IgD-negative memory B cell (primary cell): ENCODE data around the gene SCARB1. TPM values are rescaled to one million over a fixed set of nuclear protein-coding genes. Genes with fewer than 3 reads are reported as not detected.

Source experiments
- H3K27ac Mint-ChIP-seq, 3 donors: one replicate each; pipeline ENCODE4 v1.8.0; 2020 to 2022; ENCODE audit warnings: mild to moderate bottlenecking in 3 of 3, mixed read lengths in 3 of 3, moderate library complexity in 1 of 3
- H3K27me3 Mint-ChIP-seq: one replicate; pipeline ENCODE4 v1.8.0; 2021; ENCODE audit warnings: mixed read lengths
- H3K36me3 Mint-ChIP-seq: one replicate; pipeline ENCODE4 v1.8.0; 2020; ENCODE audit warnings: mild to moderate bottlenecking, mixed read lengths
- H3K4me1 Mint-ChIP-seq, 3 donors: one replicate each; pipeline ENCODE4 v1.8.0; 2020 to 2022; ENCODE audit warnings: mixed read lengths in 3 of 3, mild to moderate bottlenecking in 1 of 3
- H3K4me3 Mint-ChIP-seq, 4 donors: one replicate each; pipeline ENCODE4 v1.8.0; 2020 to 2022; ENCODE audit warnings: mild to moderate bottlenecking in 4 of 4, mixed read lengths in 4 of 4, moderate library complexity in 3 of 4
- H3K9me3 Mint-ChIP-seq, 3 donors: one replicate each; pipeline ENCODE4 v1.8.0; 2020 to 2021; ENCODE audit warnings: mixed read lengths in 3 of 3, mild to moderate bottlenecking in 1 of 3
- polyA plus RNA-seq: library from polyadenylated mRNA; unstranded; fragments of 300-500 nt; fragmentation: Illumina TruSeq; gene quantifications from one replicate; pipeline ENCODE4 v1.2.3, GENCODE V29; 2021

The SCARB1 gene
- polyA plus RNA-seq, 1 donor from 2014 or later = 23.9 TPM

- Mint-ChIP-seq H3K27ac (no peak overlapping the region), H3K4me3 (no peak overlapping the region), H3K4me1 (peaks cover 7 to 13% (median 12%) of the 10 kb centered on the region in 3 donors), H3K36me3 (peaks cover 5% of the 10 kb centered on the region), H3K27me3 (no peaks in the 10 kb centered on the region), H3K9me3 (no peaks in the 10 kb centered on the region)
These were observed 84.2 kb downstream of the SCARB1 start for GRCh38 chr12:124779161-124780141.

GRCh38 chr12:124778411-124778810 lies 85.3 kb downstream of the SCARB1 start:
- Mint-ChIP-seq H3K4me1 (peaks cover 14 to 20% (median 19%) of the 10 kb centered on the region in 3 donors), H3K9me3 (no peaks in the 10 kb centered on the region), H3K36me3 (peaks cover 3% of the 10 kb centered on the region), H3K27me3 (peaks cover 4% of the 10 kb centered on the region), H3K4me3 (no peak overlapping the region), H3K27ac (no peak overlapping the region)

- Mint-ChIP-seq H3K9me3 (no peaks in the 10 kb centered on the region), H3K27me3 (peaks cover 6% of the 10 kb centered on the region), H3K36me3 (peaks cover 2% of the 10 kb centered on the region), H3K27ac (peak overlapping the region in 1 of 3 donors; percentile 86), H3K4me3 (peak overlapping the region in 1 of 4 donors; percentile 9), H3K4me1 (peaks cover 14 to 20% (median 18%) of the 10 kb centered on the region in 3 donors)
These were observed 86.0 kb downstream of the SCARB1 start for GRCh38 chr12:124777399-124778372.

GRCh38 chr12:124776125-124776513 lies 87.5 kb downstream of the SCARB1 start:
- H3K27me3 Mint-ChIP-seq = peaks cover 13% of the 10 kb centered on the region
- no peaks in the 10 kb centered on the region for H3K9me3 Mint-ChIP-seq
- no peak overlapping the region for H3K4me3 Mint-ChIP-seq
- no peaks in the 10 kb centered on the region for H3K36me3 Mint-ChIP-seq
- peaks cover 20 to 22% (median 22%) of the 10 kb centered on the region in 3 donors for H3K4me1 Mint-ChIP-seq
- no peak overlapping the region for H3K27ac Mint-ChIP-seq

- peak overlapping the region; percentile 22 to 68 (median 29) for H3K27ac Mint-ChIP-seq
- H3K4me1 Mint-ChIP-seq = peaks cover 20 to 27% (median 20%) of the 10 kb centered on the region in 3 donors
- peak overlapping the region; percentile 15 to 89 (median 73) for H3K4me3 Mint-ChIP-seq
- peaks cover 20% of the 10 kb centered on the region for H3K27me3 Mint-ChIP-seq
- no peaks in the 10 kb centered on the region for H3K9me3 Mint-ChIP-seq
- no peaks in the 10 kb centered on the region for H3K36me3 Mint-ChIP-seq
These were observed 89.0 kb downstream of the SCARB1 start for GRCh38 chr12:124774462-124775167.

- no peaks in the 10 kb centered on the region for H3K36me3 Mint-ChIP-seq
- H3K4me3 Mint-ChIP-seq = peak overlapping the region; percentile 15 to 89 (median 73)
- peaks cover 20 to 25% (median 20%) of the 10 kb centered on the region in 3 donors for H3K4me1 Mint-ChIP-seq
- peak overlapping the region in 1 of 3 donors; percentile 22 for H3K27ac Mint-ChIP-seq
- no peaks in the 10 kb centered on the region for H3K9me3 Mint-ChIP-seq
- H3K27me3 Mint-ChIP-seq = peaks cover 20% of the 10 kb centered on the region
These were observed 89.6 kb downstream of the SCARB1 start for GRCh38 chr12:124774054-124774461.

- H3K4me3 Mint-ChIP-seq = peak overlapping the region in 2 of 4 donors; percentile 36 to 63
- H3K4me1 Mint-ChIP-seq = peaks cover 20 to 29% (median 20%) of the 10 kb centered on the region in 3 donors
- no peaks in the 10 kb centered on the region for H3K9me3 Mint-ChIP-seq
- no peaks in the 10 kb centered on the region for H3K36me3 Mint-ChIP-seq
- H3K27me3 Mint-ChIP-seq = peaks cover 20% of the 10 kb centered on the region
- peak overlapping the region in 2 of 3 donors; percentile 15 to 38 for H3K27ac Mint-ChIP-seq
These were observed 91.1 kb downstream of the SCARB1 start for GRCh38 chr12:124772289-124773170.

GRCh38 chr12:124771462-124772288 lies 92.0 kb downstream of the SCARB1 start:
- Mint-ChIP-seq H3K4me1 (peaks cover 24 to 36% (median 26%) of the 10 kb centered on the region in 3 donors), H3K4me3 (peak overlapping the region in 3 of 4 donors; percentile 36 to 70 (median 45)), H3K36me3 (no peaks in the 10 kb centered on the region), H3K27me3 (peaks cover 20% of the 10 kb centered on the region), H3K27ac (peak overlapping the region in 2 of 3 donors; percentile 15 to 38), H3K9me3 (no peaks in the 10 kb centered on the region)

- no peaks in the 10 kb centered on the region for H3K36me3 Mint-ChIP-seq
- no peak overlapping the region for H3K4me3 Mint-ChIP-seq
- H3K27me3 Mint-ChIP-seq = peaks cover 20% of the 10 kb centered on the region
- H3K27ac Mint-ChIP-seq = no peak overlapping the region
- no peaks in the 10 kb centered on the region for H3K9me3 Mint-ChIP-seq
- peaks cover 23 to 34% (median 26%) of the 10 kb centered on the region in 3 donors for H3K4me1 Mint-ChIP-seq
These were observed 92.9 kb downstream of the SCARB1 start for GRCh38 chr12:124770728-124771127.

- H3K27ac Mint-ChIP-seq = no peak overlapping the region
- H3K4me3 Mint-ChIP-seq = no peak overlapping the region
- H3K9me3 Mint-ChIP-seq = peaks cover 0 to 4% (median 0%) of the 10 kb centered on the region in 3 donors
- H3K4me1 Mint-ChIP-seq = peaks cover 19 to 30% (median 24%) of the 10 kb centered on the region in 3 donors
- peaks cover 20% of the 10 kb centered on the region for H3K27me3 Mint-ChIP-seq
- H3K36me3 Mint-ChIP-seq = no peaks in the 10 kb centered on the region
These were observed 93.7 kb downstream of the SCARB1 start for GRCh38 chr12:124769881-124770512.

- Mint-ChIP-seq H3K36me3 (peaks cover 4% of the 10 kb centered on the region), H3K27me3 (peaks cover 20% of the 10 kb centered on the region), H3K9me3 (peaks cover 0 to 11% (median 2%) of the 10 kb centered on the region in 3 donors), H3K4me3 (no peak overlapping the region), H3K4me1 (peaks cover 12 to 23% (median 15%) of the 10 kb centered on the region in 3 donors), H3K27ac (no peak overlapping the region)
These were observed 94.5 kb downstream of the SCARB1 start for GRCh38 chr12:124769163-124769530.

GRCh38 chr12:124768452-124769162 lies 95.1 kb downstream of the SCARB1 start:
- H3K27me3 Mint-ChIP-seq = peaks cover 16% of the 10 kb centered on the region
- no peak overlapping the region for H3K27ac Mint-ChIP-seq
- peaks cover 4% of the 10 kb centered on the region for H3K36me3 Mint-ChIP-seq
- H3K4me1 Mint-ChIP-seq = peaks cover 8 to 20% (median 12%) of the 10 kb centered on the region in 3 donors
- no peak overlapping the region for H3K4me3 Mint-ChIP-seq
- peaks cover 0 to 11% (median 5%) of the 10 kb centered on the region in 3 donors for H3K9me3 Mint-ChIP-seq
